GM23248 (cell line): ENCODE measurements around the gene MRTFA.

Experiments
- EZH2 ChIP-seq: fragments of 200-600 bp; sonication (generic); IDR thresholded peaks from 2 replicates; pipeline ENCODE4 v1.6.1; 2018; ENCODE audit warnings: antibody characterized with exemption, mild to moderate bottlenecking; ENCODE audit not compliant: insufficient read depth, poor library complexity, severe bottlenecking
- EZH2phosphoT487 ChIP-seq: fragments of 200-600 bp; sonication (generic); IDR thresholded peaks from 2 replicates; pipeline ENCODE4 v1.6.1; 2018; ENCODE audit warnings: antibody characterized with exemption, moderate library complexity, mild to moderate bottlenecking, low read depth; ENCODE audit not compliant: insufficient read depth

DNA sequence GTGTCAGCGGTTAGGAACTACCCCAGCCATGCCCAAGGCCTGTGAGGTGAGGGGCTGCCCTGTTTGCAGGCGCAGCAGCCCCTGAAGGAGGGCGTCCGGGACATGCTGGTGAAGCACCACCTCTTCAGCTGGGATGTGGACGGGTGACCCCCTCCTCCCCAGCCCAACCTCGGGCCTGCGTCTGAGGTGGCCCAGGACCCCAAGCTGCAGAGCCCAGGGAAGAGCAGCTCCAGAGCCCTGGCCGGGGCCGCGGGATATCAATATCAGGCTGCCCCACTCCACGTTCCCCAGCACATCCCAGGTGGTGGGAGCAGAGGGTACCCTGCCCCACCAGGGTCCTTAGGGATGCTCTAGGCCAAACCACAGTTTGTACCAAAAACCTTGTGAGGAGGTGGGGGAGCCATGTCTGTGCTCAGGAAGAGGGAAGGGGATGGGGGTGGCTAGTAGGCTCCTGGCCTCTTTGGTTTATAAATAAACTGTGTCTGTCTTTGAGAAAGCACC is 226.9 kb downstream of the MRTFA start:
- no peak for TF ChIP-seq EZH2
- TF ChIP-seq EZH2phosphoT487: no peak
